Mesangial cell (primary cell): ENCODE measurements around the gene EEF1E1. TPM values are rescaled to one million over a fixed set of nuclear protein-coding genes. Genes with fewer than 3 reads are reported as not detected.

Source experiments
- total RNA-seq: library from RNA; depleted of rRNA; stranded (reverse); fragments of >200 nt; gene quantifications from 2 replicates; pipeline ENCODE4 v1.2.3, GENCODE V29; 2015

Gene EEF1E1
- 73.0 and 98.9 TPM in 2 replicates for total RNA-seq

GRCh38 chr6:8102122-8102958, at the start of gene EEF1E1:
Gene EEF1E1 (minus strand): TSS chr6:8102548. CDS start chr6:8102521, 27 bp downstream.

GRCh38 chr6:8063761-8064637, 38.3 kb downstream of the EEF1E1 start, which contains the start of gene BLOC1S5:
Gene BLOC1S5 (minus strand): TSS chr6:8064389. CDS start chr6:8064376, 13 bp downstream.

Other genes with a start within 250 kb of the EEF1E1 start
- gene TXNDC5, start 191.8 kb downstream of the EEF1E1 start, total RNA-seq: 214 and 298 TPM in 2 replicates
- gene BLOC1S5, start 38.2 kb downstream of the EEF1E1 start, total RNA-seq: 5.1 and 11.4 TPM in 2 replicates